Glutamatergic neuron (in vitro differentiated cells): ENCODE results near the gene KCNH1. TPM values are rescaled to one million over a fixed set of nuclear protein-coding genes. Genes with fewer than 3 reads are reported as not detected.

Experiments
- DNase-seq: peaks from one replicate; pipeline ENCODE4 v3.0.0; 2022
- H3K27ac Mint-ChIP-seq: one replicate; pipeline ENCODE4 v1.8.0; 2020; ENCODE audit warnings: mild to moderate bottlenecking, mixed read lengths, inconsistent platforms; ENCODE audit not compliant: unreplicated experiment
- H3K27me3 Mint-ChIP-seq: one replicate; pipeline ENCODE4 v1.8.0; 2020; ENCODE audit warnings: mild to moderate bottlenecking, moderate library complexity, mixed read lengths, inconsistent platforms; ENCODE audit not compliant: unreplicated experiment
- H3K36me3 Mint-ChIP-seq: one replicate; pipeline ENCODE4 v1.8.0; 2020; ENCODE audit warnings: mild to moderate bottlenecking, mixed read lengths, inconsistent platforms; ENCODE audit not compliant: unreplicated experiment
- H3K4me1 Mint-ChIP-seq: one replicate; pipeline ENCODE4 v1.8.0; 2020; ENCODE audit warnings: mild to moderate bottlenecking, low read depth, mixed read lengths, inconsistent platforms; ENCODE audit not compliant: unreplicated experiment
- H3K4me3 Mint-ChIP-seq: one replicate; pipeline ENCODE4 v1.8.0; 2020; ENCODE audit warnings: mild to moderate bottlenecking, mixed read lengths, inconsistent platforms; ENCODE audit not compliant: unreplicated experiment
- H3K9me3 Mint-ChIP-seq: one replicate; pipeline ENCODE4 v1.8.0; 2020; ENCODE audit warnings: mild to moderate bottlenecking, moderate library complexity, mixed read lengths, inconsistent platforms; ENCODE audit not compliant: unreplicated experiment
- total RNA-seq: library from RNA; stranded (reverse); fragmentation: NEBNext Ultra II Directional; extraction: Animal tissue kit (Norgen Biotek cat#: 25700); gene quantifications from one replicate; pipeline ENCODE4 v1.2.1, GENCODE V29; 2021; ENCODE audit not compliant: unreplicated experiment
- TF ChIP-seq, protein P1 (sequence below): fragments of 200-600 bp; sonication (generic); IDR thresholded peaks from one replicate; pipeline ENCODE4 v1.5.0; 2021; ENCODE audit not compliant: partially characterized antibody, unreplicated experiment

The KCNH1 gene
- total RNA-seq, 1 donor from 2014 or later, result 7.8 TPM

GRCh38 chr1:210696709-210697108 is 437.2 kb downstream of the KCNH1 start:
- Mint-ChIP-seq H3K9me3 (peaks cover 6% of the 10 kb centered on the region), H3K4me1 (peaks cover 12% of the 10 kb centered on the region), H3K27me3 (peaks cover 3% of the 10 kb centered on the region), H3K36me3 (no peaks in the 10 kb centered on the region), H3K27ac (no peak overlapping the region), H3K4me3 (no peak overlapping the region)
- TF ChIP-seq, protein P1, sequence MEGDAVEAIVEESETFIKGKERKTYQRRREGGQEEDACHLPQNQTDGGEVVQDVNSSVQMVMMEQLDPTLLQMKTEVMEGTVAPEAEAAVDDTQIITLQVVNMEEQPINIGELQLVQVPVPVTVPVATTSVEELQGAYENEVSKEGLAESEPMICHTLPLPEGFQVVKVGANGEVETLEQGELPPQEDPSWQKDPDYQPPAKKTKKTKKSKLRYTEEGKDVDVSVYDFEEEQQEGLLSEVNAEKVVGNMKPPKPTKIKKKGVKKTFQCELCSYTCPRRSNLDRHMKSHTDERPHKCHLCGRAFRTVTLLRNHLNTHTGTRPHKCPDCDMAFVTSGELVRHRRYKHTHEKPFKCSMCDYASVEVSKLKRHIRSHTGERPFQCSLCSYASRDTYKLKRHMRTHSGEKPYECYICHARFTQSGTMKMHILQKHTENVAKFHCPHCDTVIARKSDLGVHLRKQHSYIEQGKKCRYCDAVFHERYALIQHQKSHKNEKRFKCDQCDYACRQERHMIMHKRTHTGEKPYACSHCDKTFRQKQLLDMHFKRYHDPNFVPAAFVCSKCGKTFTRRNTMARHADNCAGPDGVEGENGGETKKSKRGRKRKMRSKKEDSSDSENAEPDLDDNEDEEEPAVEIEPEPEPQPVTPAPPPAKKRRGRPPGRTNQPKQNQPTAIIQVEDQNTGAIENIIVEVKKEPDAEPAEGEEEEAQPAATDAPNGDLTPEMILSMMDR, result no peak
- no peak for DNase-seq

GRCh38 chr1:210695026-210695425 is 438.9 kb downstream of the KCNH1 start:
- TF ChIP-seq, protein P1, result no peak
- Mint-ChIP-seq H3K27ac (no peak overlapping the region), H3K4me3 (no peak overlapping the region)

DNA sequence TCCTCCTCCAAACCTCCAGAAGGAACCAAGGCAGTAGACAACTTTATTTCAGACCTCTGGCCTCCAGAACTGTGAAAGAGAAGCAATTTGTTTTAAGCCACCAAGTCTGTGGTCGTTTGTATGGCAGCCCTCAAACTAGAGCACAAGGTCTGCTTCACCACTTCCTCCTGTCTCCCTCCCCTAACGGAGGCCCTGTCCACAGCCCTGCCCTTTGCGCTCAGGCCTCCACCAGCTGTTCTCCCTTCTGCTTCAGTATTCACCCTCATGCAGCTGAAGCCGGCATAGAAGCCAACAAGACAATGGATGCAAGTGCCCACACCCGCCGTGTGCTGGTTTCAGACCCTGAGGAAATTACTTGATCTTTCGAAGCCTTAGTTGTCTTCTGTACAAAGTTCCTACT is 441.2 kb downstream of the KCNH1 start:
- peaks cover 7% of the 10 kb centered on the region for H3K4me1 Mint-ChIP-seq
- no peak overlapping the region for H3K27ac Mint-ChIP-seq
- no peak overlapping the region for H3K4me3 Mint-ChIP-seq
- TF ChIP-seq, protein P1, result no peak
- peaks cover 3% of the 10 kb centered on the region for H3K27me3 Mint-ChIP-seq
- H3K36me3 Mint-ChIP-seq, result no peaks in the 10 kb centered on the region
- DNase-seq, result no peak
- H3K9me3 Mint-ChIP-seq, result peaks cover 2% of the 10 kb centered on the region

More at GRCh38 chr1:210695026-210695425, 438.9 kb downstream of the KCNH1 start:
- no peak for DNase-seq
- H3K27me3 Mint-ChIP-seq, result peaks cover 3% of the 10 kb centered on the region
- H3K4me1 Mint-ChIP-seq, result peaks cover 10% of the 10 kb centered on the region
- no peaks in the 10 kb centered on the region for H3K36me3 Mint-ChIP-seq
- H3K9me3 Mint-ChIP-seq, result peaks cover 4% of the 10 kb centered on the region

GRCh38 chr1:210691039-210691610 is 442.8 kb downstream of the KCNH1 start:
- TF ChIP-seq, protein P1, result no peak
- no peak overlapping the region for H3K4me3 Mint-ChIP-seq
- H3K36me3 Mint-ChIP-seq, result no peaks in the 10 kb centered on the region
- H3K9me3 Mint-ChIP-seq, result peaks cover 2% of the 10 kb centered on the region
- peaks cover 3% of the 10 kb centered on the region for H3K27me3 Mint-ChIP-seq
- H3K4me1 Mint-ChIP-seq, result peaks cover 3% of the 10 kb centered on the region
- H3K27ac Mint-ChIP-seq, result no peak overlapping the region
- no peak for DNase-seq

GRCh38 chr1:210690236-210690635 is 443.7 kb downstream of the KCNH1 start:
- H3K4me3 Mint-ChIP-seq, result no peak overlapping the region
- peaks cover 5% of the 10 kb centered on the region for H3K27me3 Mint-ChIP-seq
- DNase-seq, result no peak
- H3K36me3 Mint-ChIP-seq, result no peaks in the 10 kb centered on the region
- peaks cover 3% of the 10 kb centered on the region for H3K4me1 Mint-ChIP-seq
- peaks cover 2% of the 10 kb centered on the region for H3K9me3 Mint-ChIP-seq
- no peak overlapping the region for H3K27ac Mint-ChIP-seq
- TF ChIP-seq, protein P1, result no peak
